Measurements from ENCODE around the gene PLEKHG5. TPM values are rescaled to one million over a fixed set of nuclear protein-coding genes. Genes with fewer than 3 reads are reported as not detected.

PLEKHG5 gene
- total RNA-seq, 1 donor, result 5.1 TPM

DNA sequence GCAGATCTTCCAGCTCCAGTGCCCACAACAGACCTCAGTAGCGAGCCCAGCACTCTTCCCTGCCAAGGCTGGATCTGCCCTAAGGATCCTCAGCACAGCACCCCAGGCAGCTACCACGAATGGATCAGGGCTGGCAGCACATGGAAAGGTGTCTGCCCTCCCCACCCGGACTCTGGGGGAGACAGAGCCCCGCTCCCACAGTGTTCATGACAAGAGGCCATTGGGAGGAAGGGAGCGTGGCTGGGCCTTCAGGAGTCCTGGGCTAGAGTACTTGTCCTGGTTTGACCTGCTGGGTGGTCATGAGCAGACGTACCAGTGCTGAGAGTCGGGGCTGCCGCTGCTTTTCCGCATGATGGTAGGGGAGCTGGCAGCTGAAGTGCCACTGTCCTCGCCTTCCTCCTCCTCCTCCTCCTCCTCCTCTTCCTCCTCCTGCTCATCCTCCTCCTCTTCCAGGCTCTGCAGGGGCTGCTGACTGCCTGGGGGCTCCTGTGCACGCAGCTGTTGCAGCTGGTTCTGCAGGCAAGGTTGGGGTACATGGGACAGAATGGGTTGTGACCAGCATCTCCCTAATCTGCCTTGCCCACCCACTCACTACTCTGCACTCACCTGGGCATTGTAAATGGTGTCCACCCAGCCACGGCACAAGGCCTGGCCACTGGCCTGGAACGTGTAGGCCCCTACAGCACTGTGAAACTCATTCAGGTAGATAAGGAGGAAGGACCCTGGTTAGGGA, 22.6 kb downstream of the PLEKHG5 start:
- H3K4me3 ChIP-seq (ENCODE audit: low read depth, low read length), result no peak overlapping the region
- DNase-seq (ENCODE audit: low read depth), result no peak
- TF ChIP-seq, protein P1, sequence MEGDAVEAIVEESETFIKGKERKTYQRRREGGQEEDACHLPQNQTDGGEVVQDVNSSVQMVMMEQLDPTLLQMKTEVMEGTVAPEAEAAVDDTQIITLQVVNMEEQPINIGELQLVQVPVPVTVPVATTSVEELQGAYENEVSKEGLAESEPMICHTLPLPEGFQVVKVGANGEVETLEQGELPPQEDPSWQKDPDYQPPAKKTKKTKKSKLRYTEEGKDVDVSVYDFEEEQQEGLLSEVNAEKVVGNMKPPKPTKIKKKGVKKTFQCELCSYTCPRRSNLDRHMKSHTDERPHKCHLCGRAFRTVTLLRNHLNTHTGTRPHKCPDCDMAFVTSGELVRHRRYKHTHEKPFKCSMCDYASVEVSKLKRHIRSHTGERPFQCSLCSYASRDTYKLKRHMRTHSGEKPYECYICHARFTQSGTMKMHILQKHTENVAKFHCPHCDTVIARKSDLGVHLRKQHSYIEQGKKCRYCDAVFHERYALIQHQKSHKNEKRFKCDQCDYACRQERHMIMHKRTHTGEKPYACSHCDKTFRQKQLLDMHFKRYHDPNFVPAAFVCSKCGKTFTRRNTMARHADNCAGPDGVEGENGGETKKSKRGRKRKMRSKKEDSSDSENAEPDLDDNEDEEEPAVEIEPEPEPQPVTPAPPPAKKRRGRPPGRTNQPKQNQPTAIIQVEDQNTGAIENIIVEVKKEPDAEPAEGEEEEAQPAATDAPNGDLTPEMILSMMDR (IDR thresholded peaks at IDR 0.05; ENCODE audit: insufficient read depth, low read length), result no peak

DNA sequence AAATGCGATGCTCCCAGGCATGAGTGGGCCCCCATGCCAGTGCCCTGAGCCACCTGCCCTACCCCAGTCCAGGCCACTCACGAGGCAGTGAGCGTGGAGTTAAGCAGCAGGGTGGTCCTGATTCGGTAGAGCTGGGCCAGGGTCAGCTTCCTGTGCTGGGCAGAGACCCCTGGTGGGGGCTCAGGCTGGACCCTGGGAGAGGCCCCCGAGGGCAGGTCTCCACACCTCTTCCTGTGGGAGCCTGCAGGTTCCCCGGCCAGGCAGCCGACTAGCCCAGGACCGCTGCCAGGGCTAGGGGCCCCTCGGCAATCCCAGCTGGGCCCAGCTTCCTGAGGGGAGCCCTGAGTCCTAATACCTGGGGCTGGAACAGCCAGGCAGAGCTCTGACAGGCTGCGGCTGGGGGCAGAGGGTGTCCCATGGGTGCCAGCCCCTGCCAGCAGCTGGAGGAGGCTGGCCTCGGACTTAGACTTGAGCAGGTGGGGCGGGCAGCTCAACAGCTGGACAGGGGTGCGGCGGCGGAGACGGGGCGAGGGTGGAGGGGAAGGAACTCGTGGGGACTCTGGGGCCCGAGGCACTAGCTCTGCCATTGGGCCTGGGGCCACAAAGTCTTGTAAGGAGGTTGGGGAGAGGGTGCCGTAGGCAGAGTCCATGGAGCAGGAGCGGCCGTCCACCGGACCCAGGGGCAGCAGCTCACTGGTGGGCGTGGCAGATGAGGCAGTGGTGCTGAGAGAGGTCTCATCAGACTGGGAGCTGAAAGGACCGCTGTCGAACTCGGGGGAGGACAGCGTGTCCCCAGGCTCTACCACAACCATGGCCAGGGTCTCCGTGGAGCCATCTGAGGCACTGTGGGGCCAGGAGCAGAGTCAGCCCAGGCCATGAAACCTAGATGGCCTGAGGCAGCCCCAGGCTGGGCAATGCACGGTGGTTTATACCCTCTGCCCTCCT, 23.5 kb downstream of the PLEKHG5 start:
- no peak overlapping the region for H3K4me3 ChIP-seq (ENCODE audit: low read depth, low read length)
- TF ChIP-seq, protein P1 (IDR thresholded peaks at IDR 0.05; ENCODE audit: insufficient read depth, low read length), result no peak
- DNase-seq (ENCODE audit: low read depth), result no peak

DNA sequence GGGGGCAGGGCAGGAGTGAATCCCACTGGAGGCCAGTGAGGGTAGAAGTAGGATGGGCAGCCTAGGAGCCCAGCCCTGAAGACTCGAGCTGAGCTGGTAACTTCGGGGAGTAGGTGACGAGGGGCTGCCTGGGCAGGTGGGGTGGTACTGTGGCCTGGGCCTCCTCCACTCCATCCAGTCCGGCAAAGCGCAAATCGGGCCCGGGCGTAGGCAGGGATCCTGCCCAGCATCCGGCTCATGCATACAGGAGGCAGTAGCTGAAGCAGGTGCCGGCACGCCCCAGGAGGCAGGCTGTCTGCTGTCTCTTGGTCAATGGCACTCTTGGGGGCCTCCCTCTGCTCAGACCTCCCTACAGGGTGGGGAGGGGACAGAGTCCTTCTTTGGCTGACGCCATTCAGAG, 24.2 kb downstream of the PLEKHG5 start:
- no peak overlapping the region for H3K4me3 ChIP-seq (ENCODE audit: low read depth, low read length)
- DNase-seq (ENCODE audit: low read depth), result no peak
- TF ChIP-seq, protein P1 (IDR thresholded peaks at IDR 0.05; ENCODE audit: insufficient read depth, low read length), result no peak

DNA sequence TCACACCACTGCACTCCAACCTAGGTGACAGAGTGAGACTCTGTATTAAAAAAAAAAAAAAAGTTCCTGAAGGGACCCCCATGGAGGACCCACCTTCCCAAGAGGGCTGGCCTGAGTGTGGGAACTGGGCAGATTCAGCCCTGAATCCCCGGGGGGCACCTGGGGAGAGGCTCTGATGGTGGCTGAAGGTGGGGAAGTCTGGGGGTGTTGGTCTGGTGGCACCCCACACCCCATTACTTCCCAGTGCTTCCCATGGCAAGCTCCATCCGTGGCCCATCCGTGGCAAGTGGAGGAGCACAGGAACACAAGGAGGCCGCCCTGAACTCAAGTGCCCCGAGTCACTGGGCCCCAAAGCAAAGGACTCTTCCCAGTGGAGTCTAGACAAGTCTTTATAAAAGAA, 24.7 kb downstream of the PLEKHG5 start:
- no peak overlapping the region for H3K4me3 ChIP-seq (ENCODE audit: low read depth, low read length)
- TF ChIP-seq, protein P1 (IDR thresholded peaks at IDR 0.05; ENCODE audit: insufficient read depth, low read length), result no peak
- no peak for DNase-seq (ENCODE audit: low read depth)

DNA sequence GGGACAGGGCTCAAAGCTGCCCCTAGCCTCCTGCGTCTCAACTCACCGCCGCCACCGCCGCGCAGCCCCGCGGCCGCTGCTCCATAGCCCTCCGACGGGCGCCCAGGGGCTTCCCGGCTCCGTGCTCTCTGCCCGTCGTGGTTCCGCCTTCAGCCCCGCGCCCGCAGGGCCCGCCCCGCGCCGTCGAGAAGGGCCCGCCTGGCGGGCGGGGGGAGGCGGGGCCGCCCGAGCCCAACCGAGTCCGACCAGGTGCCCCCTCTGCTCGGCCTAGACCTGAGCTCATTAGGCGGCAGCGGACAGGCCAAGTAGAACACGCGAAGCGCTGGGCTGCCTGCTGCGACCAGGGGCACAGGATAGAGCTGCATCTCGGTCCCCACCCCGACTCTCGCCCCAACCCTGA, 25.4 kb downstream of the PLEKHG5 start, which contains the start of gene TNFRSF25:
TNFRSF25 (minus strand) TSS at position 151 of the 400 bp plus-strand sequence; CDS start at position 85, 66 bp downstream.
- no peak within 1 kb of the TSS for H3K4me3 ChIP-seq (ENCODE audit: low read depth, low read length)
- no peak for DNase-seq (ENCODE audit: low read depth)
- TF ChIP-seq, protein P1 (IDR thresholded peaks at IDR 0.05; ENCODE audit: insufficient read depth, low read length), result no peak

DNA sequence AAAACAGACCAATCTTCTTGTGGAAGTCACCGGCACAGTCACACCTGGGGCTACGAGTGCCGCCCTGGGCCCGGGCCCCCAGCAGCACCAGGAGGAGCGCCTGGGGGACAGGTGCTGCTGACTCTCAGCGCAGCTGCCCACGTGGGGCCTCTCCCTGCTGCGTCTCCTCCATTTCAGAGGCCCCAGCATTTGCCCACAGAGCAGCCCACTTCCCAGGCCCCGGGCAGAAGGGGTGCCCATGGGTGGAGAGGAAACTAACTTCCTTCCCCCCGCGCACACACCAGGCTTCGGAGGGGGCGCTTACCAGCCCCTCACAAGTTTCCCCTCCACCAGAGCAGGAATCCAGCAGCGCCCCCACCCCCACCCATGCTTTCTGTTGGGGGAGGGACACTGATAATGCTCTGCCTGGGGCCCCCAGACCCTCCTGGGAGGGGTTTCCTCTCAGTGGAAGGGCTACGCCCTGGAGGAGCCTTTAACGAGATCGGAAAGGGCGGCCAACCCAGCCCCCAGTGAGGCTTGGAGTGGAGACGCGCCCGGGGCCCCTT, 25.9 kb downstream of the PLEKHG5 start:
- H3K4me3 ChIP-seq (ENCODE audit: low read depth, low read length), result no peak overlapping the region
- DNase-seq (ENCODE audit: low read depth), result no peak
- TF ChIP-seq, protein P1 (IDR thresholded peaks at IDR 0.05; ENCODE audit: insufficient read depth, low read length), result no peak
